ENCODE results near the gene SNX2.

The SNX2 gene

DNA sequence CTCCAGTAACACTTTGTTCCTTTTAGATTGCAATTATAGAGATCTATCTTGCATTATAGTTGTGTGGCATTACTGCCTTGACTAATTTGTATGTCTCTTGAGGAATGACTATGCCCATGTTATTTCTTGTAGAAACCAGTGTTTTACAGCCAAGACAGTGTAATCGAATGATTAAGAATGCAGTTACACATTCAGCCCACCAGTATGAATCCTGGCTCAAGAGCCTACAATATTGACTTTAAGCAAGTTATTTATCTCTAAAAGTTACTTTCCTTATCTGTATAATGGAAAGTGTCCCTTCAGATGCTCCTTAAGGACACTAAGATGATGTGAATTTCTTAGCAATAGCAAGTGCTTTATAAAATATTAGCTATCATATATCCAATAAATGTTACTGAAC lies 60.8 kb downstream of the SNX2 start:
- H3K4me3 ChIP-seq (replicated peaks; ENCODE audit: low read depth, low read length): no peak overlapping the region
- no peak for TF ChIP-seq CTCF (IDR thresholded peaks at IDR 0.05; ENCODE audit: low read depth, low read length, missing control alignments)
- no peak for DNase-seq (ENCODE audit: extremely low read depth, low read depth)

DNA sequence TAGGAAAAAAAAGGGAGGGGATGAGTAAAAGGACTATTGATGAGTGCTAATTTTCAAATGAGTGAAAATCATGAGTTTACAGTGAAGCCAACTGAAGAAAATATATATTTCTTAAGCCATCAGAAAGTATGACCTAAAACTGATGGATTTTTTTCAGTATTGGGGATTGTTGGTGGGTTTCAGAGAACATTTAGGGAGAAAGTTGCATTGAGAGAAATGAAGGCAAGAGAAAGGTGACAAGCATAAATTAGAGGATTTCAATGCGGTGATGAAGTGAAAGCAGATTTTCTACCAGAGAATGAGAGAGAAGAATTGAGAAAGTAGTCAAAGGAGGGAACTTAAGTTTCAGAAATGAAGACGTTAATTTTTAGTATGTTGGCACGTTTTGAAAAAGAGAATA lies 62.1 kb downstream of the SNX2 start:
- no peak for TF ChIP-seq CTCF (IDR thresholded peaks at IDR 0.05; ENCODE audit: low read depth, low read length, missing control alignments)
- no peak overlapping the region for H3K4me3 ChIP-seq (replicated peaks; ENCODE audit: low read depth, low read length)
- DNase-seq (ENCODE audit: extremely low read depth, low read depth): no peak

DNA sequence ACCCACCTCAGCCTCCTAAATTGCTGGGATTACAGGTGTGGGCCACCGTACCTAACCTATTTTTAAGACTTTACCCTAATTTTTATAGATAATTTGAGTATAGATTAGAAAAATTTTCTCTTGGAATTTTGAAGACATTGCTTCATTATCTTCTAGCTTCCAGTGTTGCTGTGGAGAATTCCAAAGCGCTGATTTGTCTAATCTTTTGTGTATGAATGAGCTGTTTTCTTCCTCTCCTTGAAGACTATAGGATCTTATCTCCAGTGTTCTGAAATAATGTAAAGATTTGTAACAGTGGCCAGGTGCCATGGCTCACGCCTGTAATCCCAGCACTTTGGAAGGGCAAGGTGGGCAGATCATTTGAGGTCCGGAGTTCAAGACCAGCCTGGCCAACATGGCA lies 64.9 kb downstream of the SNX2 start:
- no peak overlapping the region for H3K4me3 ChIP-seq (replicated peaks; ENCODE audit: low read depth, low read length)
- TF ChIP-seq CTCF (IDR thresholded peaks at IDR 0.05; ENCODE audit: low read depth, low read length, missing control alignments): no peak
- no peak for DNase-seq (ENCODE audit: extremely low read depth, low read depth)

DNA sequence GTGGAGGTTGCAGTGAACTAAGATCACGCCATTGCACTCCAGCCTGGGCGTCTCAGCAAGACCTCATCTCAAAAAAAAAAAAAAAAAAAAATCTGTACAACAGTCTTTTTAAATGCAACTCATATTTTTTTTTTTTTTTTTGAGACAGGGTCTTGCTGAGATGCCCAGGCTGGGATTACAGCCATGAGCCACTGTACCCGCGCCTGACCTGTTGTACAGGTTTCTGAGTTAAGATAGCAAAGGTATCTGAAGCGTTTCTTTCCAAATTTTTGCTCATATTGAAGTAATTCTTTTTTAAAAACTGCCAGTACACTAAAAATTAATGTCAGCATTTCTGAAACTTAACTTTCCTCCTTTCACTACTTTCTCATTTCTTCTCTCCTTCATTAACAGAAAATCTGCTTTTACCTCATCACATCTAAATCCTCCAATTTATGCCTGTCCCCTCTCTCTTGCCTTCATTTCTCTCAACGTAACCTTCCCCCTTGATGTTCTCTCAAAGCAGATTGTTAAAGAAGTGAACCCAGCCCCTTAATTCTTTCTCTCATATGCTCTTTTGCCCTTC lies 67.2 kb downstream of the SNX2 start:
- no peak for TF ChIP-seq CTCF (IDR thresholded peaks at IDR 0.05; ENCODE audit: low read depth, low read length, missing control alignments)
- no peak for DNase-seq (ENCODE audit: extremely low read depth, low read depth)
- no peak overlapping the region for H3K4me3 ChIP-seq (replicated peaks; ENCODE audit: low read depth, low read length)

DNA sequence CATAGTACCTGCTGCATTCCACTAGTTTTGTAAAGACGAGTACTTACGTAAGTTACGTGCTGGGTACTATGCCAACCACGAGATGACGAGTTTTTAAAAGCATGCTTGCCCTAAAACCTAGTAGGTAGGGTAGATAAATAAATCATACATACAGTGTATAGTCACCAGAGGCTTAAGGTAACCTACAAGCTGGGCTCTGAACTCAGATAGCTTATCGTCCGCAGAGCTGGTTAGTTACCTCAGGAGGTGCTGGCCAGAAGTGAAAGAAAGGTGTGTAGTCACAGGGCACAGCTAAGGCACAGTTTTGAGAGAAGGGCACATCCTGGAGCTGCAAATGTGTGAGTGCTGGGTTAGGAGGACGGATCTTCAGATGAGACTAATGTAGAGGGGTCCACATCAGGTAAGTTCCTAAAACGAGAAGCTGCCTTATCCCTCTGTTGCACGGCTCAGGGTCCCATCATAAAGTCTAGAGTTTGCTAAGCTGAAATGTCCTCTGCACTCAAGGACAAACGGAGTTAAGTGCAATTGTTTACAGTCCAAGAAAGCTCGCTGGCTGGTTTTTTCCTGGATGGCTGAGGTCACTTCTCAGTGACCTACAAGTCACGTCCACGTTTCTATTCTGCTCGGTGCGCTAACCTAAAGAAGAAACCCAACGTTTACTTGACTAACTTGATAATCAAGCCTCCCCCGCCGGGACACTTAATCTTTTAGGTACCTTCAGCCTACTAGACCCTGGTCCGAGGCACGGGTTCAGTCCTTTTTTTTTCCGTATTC lies 69.4 kb downstream of the SNX2 start:
- H3K4me3 ChIP-seq (replicated peaks; ENCODE audit: low read depth, low read length): peak overlapping the region; percentile 64
- no peak for TF ChIP-seq CTCF (IDR thresholded peaks at IDR 0.05; ENCODE audit: low read depth, low read length, missing control alignments)
- no peak for DNase-seq (ENCODE audit: extremely low read depth, low read depth)

DNA sequence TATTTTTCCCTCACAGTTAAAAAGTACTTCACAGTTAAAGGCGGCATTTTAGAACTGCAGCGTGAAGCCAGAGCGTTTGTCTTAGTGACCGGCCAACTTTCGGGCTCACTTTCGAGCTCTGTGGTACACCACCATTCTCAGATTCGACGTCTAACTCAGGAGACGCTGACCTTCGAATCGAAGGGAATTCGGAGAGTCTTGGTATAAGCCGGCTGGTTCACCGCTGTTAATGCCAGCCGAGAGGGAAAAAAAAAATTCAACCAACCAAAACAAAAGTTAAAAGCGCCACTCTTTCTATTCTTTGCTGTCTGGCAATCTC lies 70.0 kb downstream of the SNX2 start:
- peak overlapping the region; percentile 64 for H3K4me3 ChIP-seq (replicated peaks; ENCODE audit: low read depth, low read length)
- DNase-seq (ENCODE audit: extremely low read depth, low read depth): no peak
- no peak for TF ChIP-seq CTCF (IDR thresholded peaks at IDR 0.05; ENCODE audit: low read depth, low read length, missing control alignments)
